Neural progenitor cell (in vitro differentiated cells): ENCODE results near the gene AHI1. TPM values are rescaled to one million over a fixed set of nuclear protein-coding genes. Genes with fewer than 3 reads are reported as not detected.

Source experiments
- DNase-seq: peaks from one replicate; pipeline ENCODE4 v3.0.0-alpha.2; 2016; ENCODE audit warnings: low spot score
- H2AFZ ChIP-seq: fragments of 200-600 bp; sonication (generic); replicated peaks from 2 replicates; pipeline ENCODE4 v1.6.1; 2016; ENCODE audit warnings: antibody characterized with exemption
- H3F3A ChIP-seq: fragments of 200-600 bp; sonication (generic); 2 replicates; pipeline ENCODE4 v1.6.1; 2016; ENCODE audit warnings: antibody characterized with exemption, low read depth
- H3K27ac ChIP-seq: fragments of 200-600 bp; sonication (generic); 2 replicates; pipeline ENCODE4 v1.5.1; 2016; ENCODE audit warnings: mild to moderate bottlenecking
- H3K27me3 ChIP-seq: fragments of 200-600 bp; sonication (generic); 2 replicates; pipeline ENCODE4 v1.6.1; 2016; ENCODE audit warnings: mild to moderate bottlenecking, moderate library complexity
- H3K36me3 ChIP-seq: fragments of 200-600 bp; sonication (generic); 2 replicates; pipeline ENCODE4 v1.5.1; 2016
- H3K4me1 ChIP-seq: fragments of 200-600 bp; sonication (generic); 2 replicates; pipeline ENCODE4 v1.6.1; 2016; ENCODE audit warnings: mixed run types
- H3K4me2 ChIP-seq: fragments of 200-600 bp; sonication (generic); 2 replicates; pipeline ENCODE4 v1.6.1; 2016
- H3K4me3 ChIP-seq: fragments of 200-600 bp; sonication (generic); 2 replicates; pipeline ENCODE4 v1.5.1; 2016
- H3K79me2 ChIP-seq: fragments of 200-600 bp; sonication (generic); 2 replicates; pipeline ENCODE4 v1.6.1; 2016; ENCODE audit warnings: low read depth
- H3K9ac ChIP-seq: fragments of 200-600 bp; sonication (generic); 2 replicates; pipeline ENCODE4 v1.6.1; 2016
- H3K9me3 ChIP-seq: fragments of 200-600 bp; sonication (generic); 2 replicates; pipeline ENCODE4 v1.5.1; 2016; ENCODE audit warnings: low read depth
- H4K20me1 ChIP-seq: fragments of 200-600 bp; sonication (generic); 2 replicates; pipeline ENCODE4 v1.6.1; 2016; ENCODE audit warnings: low read depth
- H3K27ac Mint-ChIP-seq: 3 replicates; pipeline ENCODE4 v1.8.0; 2021; ENCODE audit warnings: mixed read lengths
- H3K27me3 Mint-ChIP-seq: 2 replicates; pipeline ENCODE4 v1.8.0; 2022; ENCODE audit warnings: low read depth, mild to moderate bottlenecking, inconsistent platforms, moderate library complexity, mixed read lengths; ENCODE audit not compliant: insufficient read depth
- H3K36me3 Mint-ChIP-seq: 3 replicates; pipeline ENCODE4 v1.8.0; 2021; ENCODE audit warnings: mixed read lengths
- H3K4me1 Mint-ChIP-seq: 3 replicates; pipeline ENCODE4 v1.8.0; 2021; ENCODE audit warnings: mixed read lengths
- H3K4me3 Mint-ChIP-seq: 3 replicates; pipeline ENCODE4 v1.8.0; 2021; ENCODE audit warnings: mild to moderate bottlenecking, moderate library complexity, mixed read lengths
- H3K9me3 Mint-ChIP-seq: 3 replicates; pipeline ENCODE4 v1.8.0; 2020; ENCODE audit warnings: mixed read lengths
- EZH2 ChIP-seq: fragments of 200-600 bp; sonication (generic); IDR thresholded peaks from 2 replicates; pipeline ENCODE4 v1.6.1; 2017; ENCODE audit warnings: antibody characterized with exemption, mild to moderate bottlenecking, moderate library complexity
- EZH2phosphoT487 ChIP-seq: fragments of 200-600 bp; sonication (generic); IDR thresholded peaks from 2 replicates; pipeline ENCODE4 v1.6.1; 2017; ENCODE audit warnings: antibody characterized with exemption
- total RNA-seq: library from RNA; depleted of rRNA; stranded (reverse); fragments of >200 nt; gene quantifications from 2 replicates; pipeline ENCODE4 v1.2.3, GENCODE V29; 2015; ENCODE audit warnings: low replicate concordance
- TF ChIP-seq, protein P1 (sequence below): fragments of 200-600 bp; sonication (generic); IDR thresholded peaks from 2 replicates; pipeline ENCODE4 v1.5.1; 2017; ENCODE audit warnings: antibody characterized with exemption, mild to moderate bottlenecking

AHI1 gene
- total RNA-seq, 1 donor from 2014 or later = 26.2 TPM

DNA sequence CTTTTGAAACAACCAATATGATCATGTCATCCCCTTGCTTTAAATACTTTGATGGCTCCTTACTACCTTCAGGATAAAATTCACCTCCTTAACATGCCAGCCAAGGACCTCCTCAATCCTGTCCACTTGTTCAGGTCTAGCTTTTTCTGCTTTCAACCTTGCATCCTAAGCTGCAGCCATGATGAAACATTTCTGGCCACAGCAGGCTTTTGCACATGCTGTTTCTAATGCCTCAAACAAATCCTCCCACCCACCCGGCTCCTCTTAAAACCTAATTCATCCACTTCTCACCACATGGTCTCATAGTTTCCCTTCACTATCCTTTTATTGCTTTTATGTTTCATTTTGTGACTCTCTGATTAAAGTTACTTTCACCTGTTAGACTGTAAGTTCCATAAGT, 191.9 kb downstream of the AHI1 start:
- H3K27ac ChIP-seq = no peak overlapping the region
- Mint-ChIP-seq H3K4me3 (no peak overlapping the region), H3K27ac (no peak overlapping the region), H3K9me3 (no peaks in the 10 kb centered on the region), H3K4me1 (no peaks in the 10 kb centered on the region), H3K27me3 (no peaks in the 10 kb centered on the region), H3K36me3 (peaks cover 2% of the 10 kb centered on the region)
- H3K4me3 ChIP-seq = no peak overlapping the region
- no peak overlapping the region for H3K4me2 ChIP-seq
- H3F3A ChIP-seq = no peaks in the 10 kb centered on the region
- DNase-seq = no peak
- no peak overlapping the region for H2AFZ ChIP-seq
- H3K9me3 ChIP-seq = no peaks in the 10 kb centered on the region
- TF ChIP-seq, protein P1, sequence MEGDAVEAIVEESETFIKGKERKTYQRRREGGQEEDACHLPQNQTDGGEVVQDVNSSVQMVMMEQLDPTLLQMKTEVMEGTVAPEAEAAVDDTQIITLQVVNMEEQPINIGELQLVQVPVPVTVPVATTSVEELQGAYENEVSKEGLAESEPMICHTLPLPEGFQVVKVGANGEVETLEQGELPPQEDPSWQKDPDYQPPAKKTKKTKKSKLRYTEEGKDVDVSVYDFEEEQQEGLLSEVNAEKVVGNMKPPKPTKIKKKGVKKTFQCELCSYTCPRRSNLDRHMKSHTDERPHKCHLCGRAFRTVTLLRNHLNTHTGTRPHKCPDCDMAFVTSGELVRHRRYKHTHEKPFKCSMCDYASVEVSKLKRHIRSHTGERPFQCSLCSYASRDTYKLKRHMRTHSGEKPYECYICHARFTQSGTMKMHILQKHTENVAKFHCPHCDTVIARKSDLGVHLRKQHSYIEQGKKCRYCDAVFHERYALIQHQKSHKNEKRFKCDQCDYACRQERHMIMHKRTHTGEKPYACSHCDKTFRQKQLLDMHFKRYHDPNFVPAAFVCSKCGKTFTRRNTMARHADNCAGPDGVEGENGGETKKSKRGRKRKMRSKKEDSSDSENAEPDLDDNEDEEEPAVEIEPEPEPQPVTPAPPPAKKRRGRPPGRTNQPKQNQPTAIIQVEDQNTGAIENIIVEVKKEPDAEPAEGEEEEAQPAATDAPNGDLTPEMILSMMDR = no peak
- TF ChIP-seq EZH2 (no peak), EZH2phosphoT487 (no peak)
- no peaks in the 10 kb centered on the region for H3K79me2 ChIP-seq
- H3K9ac ChIP-seq = no peak overlapping the region
- H3K4me1 ChIP-seq = no peaks in the 10 kb centered on the region
- H3K27me3 ChIP-seq = no peaks in the 10 kb centered on the region
- H4K20me1 ChIP-seq = no peaks in the 10 kb centered on the region
- no peaks in the 10 kb centered on the region for H3K36me3 ChIP-seq

DNA sequence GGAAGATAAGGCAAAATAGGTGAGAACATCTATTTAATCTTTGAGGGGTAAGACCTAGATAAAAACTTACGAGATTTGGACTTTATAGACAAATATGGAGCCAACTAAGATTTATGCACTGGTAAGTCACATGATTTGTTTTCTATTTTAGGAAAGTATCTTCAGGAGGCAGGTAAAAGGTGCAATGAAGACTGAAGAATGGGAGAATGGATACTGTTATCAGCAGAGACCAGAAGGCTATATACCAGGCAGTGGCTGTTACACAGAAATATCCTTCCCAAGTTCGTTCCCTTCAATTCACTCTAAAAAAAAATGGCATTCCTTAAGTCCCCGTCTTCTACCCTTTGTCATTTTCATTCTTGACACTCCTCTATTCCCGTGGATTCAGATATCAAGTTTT, 192.7 kb downstream of the AHI1 start:
- Histone ChIP-seq H2AFZ (no peak overlapping the region), H3F3A (no peaks in the 10 kb centered on the region), H3K4me1 (no peaks in the 10 kb centered on the region), H3K27ac (no peak overlapping the region), H3K36me3 (no peaks in the 10 kb centered on the region), H3K79me2 (no peaks in the 10 kb centered on the region), H3K9me3 (no peaks in the 10 kb centered on the region), H3K9ac (no peak overlapping the region), H4K20me1 (no peaks in the 10 kb centered on the region), H3K4me2 (no peak overlapping the region), H3K27me3 (no peaks in the 10 kb centered on the region), H3K4me3 (no peak overlapping the region)
- H3K4me3 Mint-ChIP-seq = no peak overlapping the region
- no peaks in the 10 kb centered on the region for H3K9me3 Mint-ChIP-seq
- TF ChIP-seq, protein P1 = no peak
- no peak for TF ChIP-seq EZH2phosphoT487
- peaks cover 5% of the 10 kb centered on the region for H3K36me3 Mint-ChIP-seq
- no peaks in the 10 kb centered on the region for H3K4me1 Mint-ChIP-seq
- no peak for DNase-seq
- H3K27ac Mint-ChIP-seq = no peak overlapping the region
- H3K27me3 Mint-ChIP-seq = no peaks in the 10 kb centered on the region

DNA sequence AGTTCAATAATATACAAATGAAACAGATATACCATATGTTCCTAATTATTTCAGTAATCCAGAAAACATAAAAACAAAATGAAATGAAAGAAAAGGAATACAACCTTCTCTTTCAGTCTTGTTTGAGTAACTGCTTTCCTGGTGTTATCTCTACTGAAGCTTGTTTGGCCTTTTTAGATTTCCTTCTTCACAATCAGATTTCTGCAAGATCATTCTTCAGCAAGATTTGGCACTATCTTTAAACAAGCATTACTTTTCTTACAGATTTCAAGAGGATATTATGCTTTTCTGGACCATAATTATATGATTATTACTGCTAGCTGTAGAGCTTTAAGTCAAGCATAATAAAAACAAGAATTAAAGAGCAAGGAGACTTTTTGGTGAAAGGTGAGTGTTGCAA, 196.2 kb downstream of the AHI1 start:
- peaks cover 5% of the 10 kb centered on the region for H3K36me3 Mint-ChIP-seq
- Histone ChIP-seq H3K9ac (no peak overlapping the region), H3K4me3 (no peak overlapping the region), H3K4me1 (no peaks in the 10 kb centered on the region), H3K9me3 (no peaks in the 10 kb centered on the region), H3K27me3 (no peaks in the 10 kb centered on the region), H3K79me2 (no peaks in the 10 kb centered on the region), H3F3A (no peaks in the 10 kb centered on the region), H2AFZ (no peak overlapping the region), H3K27ac (no peak overlapping the region), H3K36me3 (no peaks in the 10 kb centered on the region), H4K20me1 (no peaks in the 10 kb centered on the region), H3K4me2 (no peak overlapping the region)
- H3K27me3 Mint-ChIP-seq = no peaks in the 10 kb centered on the region
- no peak for DNase-seq
- H3K4me3 Mint-ChIP-seq = no peak overlapping the region
- TF ChIP-seq, protein P1 = no peak
- TF ChIP-seq EZH2phosphoT487 = no peak
- no peak for TF ChIP-seq EZH2
- H3K4me1 Mint-ChIP-seq = no peaks in the 10 kb centered on the region
- H3K9me3 Mint-ChIP-seq = no peaks in the 10 kb centered on the region
- no peak overlapping the region for H3K27ac Mint-ChIP-seq

DNA sequence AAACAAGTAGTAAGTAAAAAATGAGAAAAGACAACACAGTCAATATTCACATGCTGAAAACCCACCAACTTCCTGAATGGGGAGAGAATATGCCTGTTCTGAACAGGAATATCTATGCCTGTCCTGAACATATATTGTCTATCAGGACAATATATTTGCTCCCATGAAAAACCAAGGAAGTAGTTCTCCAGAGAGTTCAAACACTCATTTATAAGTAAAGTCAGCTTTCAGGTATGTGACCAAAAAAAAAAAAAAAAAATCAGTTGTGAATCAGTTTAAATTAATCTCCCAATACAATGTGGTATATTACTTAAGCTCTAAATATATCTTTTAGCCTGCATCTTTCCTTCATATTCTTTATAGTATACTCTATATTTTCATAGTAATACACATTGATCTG, 197.0 kb downstream of the AHI1 start:
- Mint-ChIP-seq H3K9me3 (no peaks in the 10 kb centered on the region), H3K4me3 (no peak overlapping the region), H3K27me3 (no peaks in the 10 kb centered on the region), H3K27ac (no peak overlapping the region), H3K4me1 (no peaks in the 10 kb centered on the region), H3K36me3 (peaks cover 5% of the 10 kb centered on the region)
- no peak overlapping the region for H3K4me2 ChIP-seq
- no peak overlapping the region for H3K9ac ChIP-seq
- H3K36me3 ChIP-seq = no peaks in the 10 kb centered on the region
- no peak overlapping the region for H3K4me3 ChIP-seq
- no peaks in the 10 kb centered on the region for H3K79me2 ChIP-seq
- H3K4me1 ChIP-seq = no peaks in the 10 kb centered on the region
- no peak overlapping the region for H3K27ac ChIP-seq
- no peaks in the 10 kb centered on the region for H3K27me3 ChIP-seq
- H2AFZ ChIP-seq = no peak overlapping the region
- H3F3A ChIP-seq = no peaks in the 10 kb centered on the region
- no peak for DNase-seq
- H3K9me3 ChIP-seq = no peaks in the 10 kb centered on the region
- no peaks in the 10 kb centered on the region for H4K20me1 ChIP-seq
- no peak for TF ChIP-seq EZH2
- no peak for TF ChIP-seq EZH2phosphoT487
- TF ChIP-seq, protein P1 = no peak
